WI38 (cell line): ENCODE results near the gene TMEM8B.
"Not testable (repeated sequence)": the region's sequence is repeated elsewhere in the genome, so short reads cannot be mapped to it uniquely, and the experiment has no call there.

ENCODE experiments used
- H3K4me3 ChIP-seq: 2 replicates; pipeline ENCODE4 v1.5.1; 2011; ENCODE audit warnings: low read depth, mild to moderate bottlenecking, control low read depth, low read length
- CTCF ChIP-seq: IDR thresholded peaks from 2 replicates; pipeline ENCODE4 v1.5.1; 2012; ENCODE audit warnings: low read depth, mild to moderate bottlenecking, control low read depth, low read length

TMEM8B gene

GRCh38 chr9:35869621-35870216, 40.7 kb downstream of the TMEM8B start:
- no peak overlapping the region for H3K4me3 ChIP-seq
- TF ChIP-seq CTCF, result no peak

GRCh38 chr9:35870351-35870923, 41.4 kb downstream of the TMEM8B start, which contains the start of gene OR13J1:
OR13J1 (minus strand) TSS chr9:35870401; CDS start chr9:35870401, 0 bp downstream.
- TF ChIP-seq CTCF, result no peak
- H3K4me3 ChIP-seq, result no peak within 1 kb of the TSS

- no peak for TF ChIP-seq CTCF
- no peak overlapping the region for H3K4me3 ChIP-seq
Measured at GRCh38 chr9:35871545-35871944, 42.5 kb downstream of the TMEM8B start.

GRCh38 chr9:35872505-35872904, 43.5 kb downstream of the TMEM8B start:
- H3K4me3 ChIP-seq, result no peak overlapping the region
- TF ChIP-seq CTCF, result no peak

- TF ChIP-seq CTCF, result peak; percentile 97
- no peak overlapping the region for H3K4me3 ChIP-seq
Measured at GRCh38 chr9:35882263-35882848, 53.3 kb downstream of the TMEM8B start.

- TF ChIP-seq CTCF, result no peak
- no peak overlapping the region for H3K4me3 ChIP-seq
Measured at GRCh38 chr9:35882996-35883395, 54.0 kb downstream of the TMEM8B start.

GRCh38 chr9:35884908-35885307, 55.9 kb downstream of the TMEM8B start:
- not testable (repeated sequence) for H3K4me3 ChIP-seq
